Left lobe of liver (tissue), 2 donors: Measurements from ENCODE around the gene FN3K. TPM values are rescaled to one million over a fixed set of nuclear protein-coding genes. Genes with fewer than 3 reads are reported as not detected.
A peak's percentile ranks its signal among the peaks of the same experiment; 100 is the strongest.

Source experiments
- ATAC-seq: fragments of 200-7000 bp; cut with Tn5 transposase; one replicate; pipeline ENCODE4 v1.9.1; 2020; ENCODE audit warnings: mild to moderate bottlenecking, moderate library complexity
- DNase-seq: peaks from one replicate; pipeline ENCODE4 v3.0.0-alpha.2; 2020; ENCODE audit warnings: low spot score
- total RNA-seq: library from RNA; stranded (reverse); gene quantifications from one replicate; pipeline ENCODE4 v1.2.1, GENCODE V29; 2021
- donor health status: DM: no; HTN: no; CAD: no; lungs with moderate emphysema.
- donor health status: DM: no; HTN: yes; CAD: no.

FN3K gene
- total RNA-seq, 1 donor from 2014 or later, result 64.1 TPM

- no peak for ATAC-seq
- DNase-seq, result no peak
These were observed 32.2 kb upstream of the FN3K start for GRCh38 chr17:82703036-82703745.

GRCh38 chr17:82703935-82704865 is 31.2 kb upstream of the FN3K start:
- ATAC-seq (peak; percentile 95), DNase-seq (peak; percentile 86)

- ATAC-seq (no peak), DNase-seq (no peak)
These were observed 30.5 kb upstream of the FN3K start for GRCh38 chr17:82704886-82705285.

GRCh38 chr17:82705756-82706155 is 29.7 kb upstream of the FN3K start:
- ATAC-seq, result no peak

GRCh38 chr17:82709024-82709675 is 26.3 kb upstream of the FN3K start:
- ATAC-seq, result no peak
- no peak for DNase-seq

More at GRCh38 chr17:82705756-82706155, 29.7 kb upstream of the FN3K start:
- no peak for DNase-seq

- ATAC-seq, result peak; percentile 10
- DNase-seq, result no peak
These were observed 25.5 kb upstream of the FN3K start for GRCh38 chr17:82709676-82710498.

- ATAC-seq (no peak), DNase-seq (no peak)
These were observed 24.7 kb upstream of the FN3K start for GRCh38 chr17:82710499-82711232.

GRCh38 chr17:82713071-82713723 is 22.2 kb upstream of the FN3K start:
- DNase-seq (no peak), ATAC-seq (no peak)

- DNase-seq, result peak; percentile 90
- peak; percentile 86 for ATAC-seq
These were observed 19.0 kb upstream of the FN3K start, which contains the start of gene FN3KRP for GRCh38 chr17:82716203-82717010. Gene FN3KRP, plus strand, starts transcription at chr17:82716706. Its CDS starts 50 bp downstream, at chr17:82716756.

GRCh38 chr17:82718986-82719685 is 16.3 kb upstream of the FN3K start:
- ATAC-seq, result no peak
- no peak for DNase-seq

GRCh38 chr17:82720204-82720603 is 15.2 kb upstream of the FN3K start:
- no peak for DNase-seq
- ATAC-seq, result no peak

- ATAC-seq (peak; percentile 33), DNase-seq (no peak)
These were observed 12.9 kb upstream of the FN3K start for GRCh38 chr17:82722341-82723013.

GRCh38 chr17:82723169-82723807 is 12.1 kb upstream of the FN3K start:
- ATAC-seq (peak; percentile 56), DNase-seq (no peak)

- ATAC-seq (no peak), DNase-seq (no peak)
These were observed 9.0 kb upstream of the FN3K start for GRCh38 chr17:82726427-82726826.

GRCh38 chr17:82729479-82730260 is 5.7 kb upstream of the FN3K start:
- DNase-seq (no peak), ATAC-seq (no peak)
